T-helper 1 cell treated with Interleukin-12 subunit alpha and Interleukin-12 subunit beta and Interleukin-4 antibody, amounts not matched to agents 30 μg/mL and 1 μg/mL, for 36 hours (primary cell): ENCODE data around the gene FAM168A.

Source experiments
- H3K27ac Mint-ChIP-seq: one replicate; pipeline ENCODE4 v1.8.0; 2021; ENCODE audit warnings: mild to moderate bottlenecking, mixed read lengths
- H3K27me3 Mint-ChIP-seq: one replicate; pipeline ENCODE4 v1.8.0; 2021; ENCODE audit warnings: low read depth, mixed read lengths
- H3K36me3 Mint-ChIP-seq: one replicate; pipeline ENCODE4 v1.8.0; 2021; ENCODE audit warnings: low read depth, mixed read lengths
- H3K4me1 Mint-ChIP-seq: one replicate; pipeline ENCODE4 v1.8.0; 2021; ENCODE audit warnings: low read depth, mixed read lengths
- H3K4me3 Mint-ChIP-seq: one replicate; pipeline ENCODE4 v1.8.0; 2021; ENCODE audit warnings: mild to moderate bottlenecking, moderate library complexity, mixed read lengths
- H3K9me3 Mint-ChIP-seq: one replicate; pipeline ENCODE4 v1.8.0; 2021; ENCODE audit warnings: mixed read lengths

Gene FAM168A

GRCh38 chr11:73528483-73529203 is 69.3 kb downstream of the FAM168A start:
- H3K9me3 Mint-ChIP-seq = peaks cover 6% of the 10 kb centered on the region
- H3K36me3 Mint-ChIP-seq = peaks cover 6% of the 10 kb centered on the region
- peak overlapping the region; percentile 10 for H3K4me3 Mint-ChIP-seq
- peaks cover 26% of the 10 kb centered on the region for H3K4me1 Mint-ChIP-seq
- no peak overlapping the region for H3K27ac Mint-ChIP-seq
- no peaks in the 10 kb centered on the region for H3K27me3 Mint-ChIP-seq

GRCh38 chr11:73528013-73528412 is 69.9 kb downstream of the FAM168A start:
- Mint-ChIP-seq H3K4me1 (peaks cover 26% of the 10 kb centered on the region), H3K4me3 (no peak overlapping the region), H3K36me3 (peaks cover 6% of the 10 kb centered on the region), H3K27ac (no peak overlapping the region), H3K9me3 (peaks cover 9% of the 10 kb centered on the region), H3K27me3 (no peaks in the 10 kb centered on the region)

- Mint-ChIP-seq H3K4me1 (peaks cover 31% of the 10 kb centered on the region), H3K27ac (no peak overlapping the region), H3K36me3 (peaks cover 13% of the 10 kb centered on the region), H3K27me3 (no peaks in the 10 kb centered on the region), H3K9me3 (peaks cover 12% of the 10 kb centered on the region), H3K4me3 (no peak overlapping the region)
Measured at GRCh38 chr11:73525611-73526010, 72.3 kb downstream of the FAM168A start.

GRCh38 chr11:73524774-73525173 is 73.1 kb downstream of the FAM168A start:
- Mint-ChIP-seq H3K4me1 (peaks cover 32% of the 10 kb centered on the region), H3K27me3 (no peaks in the 10 kb centered on the region), H3K27ac (no peak overlapping the region), H3K36me3 (peaks cover 13% of the 10 kb centered on the region), H3K9me3 (peaks cover 12% of the 10 kb centered on the region), H3K4me3 (no peak overlapping the region)

GRCh38 chr11:73521621-73522020 is 76.3 kb downstream of the FAM168A start:
- peak overlapping the region; percentile 77 for H3K27ac Mint-ChIP-seq

GRCh38 chr11:73520353-73521061 is 77.4 kb downstream of the FAM168A start:
- Mint-ChIP-seq H3K27me3 (no peaks in the 10 kb centered on the region), H3K36me3 (peaks cover 15% of the 10 kb centered on the region), H3K27ac (peak overlapping the region; percentile 77), H3K9me3 (peaks cover 12% of the 10 kb centered on the region), H3K4me3 (peak overlapping the region; percentile 47), H3K4me1 (peaks cover 29% of the 10 kb centered on the region)

More at GRCh38 chr11:73521621-73522020, 76.3 kb downstream of the FAM168A start:
- Mint-ChIP-seq H3K36me3 (peaks cover 15% of the 10 kb centered on the region), H3K9me3 (peaks cover 12% of the 10 kb centered on the region), H3K4me3 (peak overlapping the region; percentile 53), H3K27me3 (no peaks in the 10 kb centered on the region), H3K4me1 (peaks cover 31% of the 10 kb centered on the region)

- Mint-ChIP-seq H3K9me3 (peaks cover 12% of the 10 kb centered on the region), H3K4me3 (no peak overlapping the region), H3K27ac (no peak overlapping the region), H3K36me3 (peaks cover 12% of the 10 kb centered on the region), H3K27me3 (no peaks in the 10 kb centered on the region), H3K4me1 (peaks cover 29% of the 10 kb centered on the region)
Measured at GRCh38 chr11:73519266-73519665, 78.6 kb downstream of the FAM168A start.

- Mint-ChIP-seq H3K27me3 (no peaks in the 10 kb centered on the region), H3K27ac (no peak overlapping the region), H3K4me3 (no peak overlapping the region), H3K4me1 (peaks cover 28% of the 10 kb centered on the region), H3K9me3 (peaks cover 3% of the 10 kb centered on the region), H3K36me3 (peaks cover 8% of the 10 kb centered on the region)
Measured at GRCh38 chr11:73518195-73518594, 79.7 kb downstream of the FAM168A start.

- Mint-ChIP-seq H3K36me3 (peaks cover 2% of the 10 kb centered on the region), H3K27me3 (no peaks in the 10 kb centered on the region), H3K4me1 (peaks cover 18% of the 10 kb centered on the region), H3K27ac (no peak overlapping the region), H3K4me3 (no peak overlapping the region), H3K9me3 (no peaks in the 10 kb centered on the region)
Measured at GRCh38 chr11:73516080-73516479, 81.8 kb downstream of the FAM168A start.

GRCh38 chr11:73513707-73514106 is 84.2 kb downstream of the FAM168A start:
- Mint-ChIP-seq H3K27me3 (no peaks in the 10 kb centered on the region), H3K4me3 (no peak overlapping the region), H3K9me3 (no peaks in the 10 kb centered on the region), H3K27ac (no peak overlapping the region), H3K4me1 (peaks cover 4% of the 10 kb centered on the region), H3K36me3 (peaks cover 3% of the 10 kb centered on the region)

- Mint-ChIP-seq H3K4me3 (no peak overlapping the region), H3K9me3 (no peaks in the 10 kb centered on the region), H3K27ac (no peak overlapping the region)
Measured at GRCh38 chr11:73510877-73511276, 87.0 kb downstream of the FAM168A start.

GRCh38 chr11:73510106-73510505 is 87.8 kb downstream of the FAM168A start:
- H3K27me3 Mint-ChIP-seq = no peaks in the 10 kb centered on the region
- peaks cover 3% of the 10 kb centered on the region for H3K36me3 Mint-ChIP-seq
- H3K9me3 Mint-ChIP-seq = no peaks in the 10 kb centered on the region
- H3K4me1 Mint-ChIP-seq = peaks cover 3% of the 10 kb centered on the region
- H3K27ac Mint-ChIP-seq = no peak overlapping the region
- H3K4me3 Mint-ChIP-seq = no peak overlapping the region

More at GRCh38 chr11:73510877-73511276, 87.0 kb downstream of the FAM168A start:
- peaks cover 3% of the 10 kb centered on the region for H3K4me1 Mint-ChIP-seq
- no peaks in the 10 kb centered on the region for H3K27me3 Mint-ChIP-seq
- peaks cover 3% of the 10 kb centered on the region for H3K36me3 Mint-ChIP-seq

- Mint-ChIP-seq H3K36me3 (peaks cover 7% of the 10 kb centered on the region), H3K27me3 (no peaks in the 10 kb centered on the region), H3K4me1 (peaks cover 3% of the 10 kb centered on the region), H3K9me3 (peaks cover 3% of the 10 kb centered on the region), H3K27ac (no peak overlapping the region), H3K4me3 (no peak overlapping the region)
Measured at GRCh38 chr11:73509188-73509587, 88.7 kb downstream of the FAM168A start.

- Mint-ChIP-seq H3K36me3 (peaks cover 12% of the 10 kb centered on the region), H3K4me3 (no peak overlapping the region), H3K27me3 (no peaks in the 10 kb centered on the region), H3K9me3 (peaks cover 10% of the 10 kb centered on the region), H3K27ac (no peak overlapping the region), H3K4me1 (peaks cover 3% of the 10 kb centered on the region)
Measured at GRCh38 chr11:73508243-73509176, 89.4 kb downstream of the FAM168A start.
